HG03378 (cell line): Measurements from ENCODE around the gene ITM2C.

Experiments
- ATAC-seq: cut with Tn5 transposase; IDR thresholded peaks from one replicate; pipeline ENCODE4 v1.9.1; 2021; ENCODE audit warnings: mild to moderate bottlenecking, moderate library complexity; ENCODE audit not compliant: unreplicated experiment

The ITM2C gene

GRCh38 chr2:230872151-230872967 lies 7.6 kb downstream of the ITM2C start:
- ATAC-seq: no peak

- ATAC-seq: peak; percentile 69
These were observed 8.4 kb downstream of the ITM2C start for GRCh38 chr2:230872968-230873660.

DNA sequence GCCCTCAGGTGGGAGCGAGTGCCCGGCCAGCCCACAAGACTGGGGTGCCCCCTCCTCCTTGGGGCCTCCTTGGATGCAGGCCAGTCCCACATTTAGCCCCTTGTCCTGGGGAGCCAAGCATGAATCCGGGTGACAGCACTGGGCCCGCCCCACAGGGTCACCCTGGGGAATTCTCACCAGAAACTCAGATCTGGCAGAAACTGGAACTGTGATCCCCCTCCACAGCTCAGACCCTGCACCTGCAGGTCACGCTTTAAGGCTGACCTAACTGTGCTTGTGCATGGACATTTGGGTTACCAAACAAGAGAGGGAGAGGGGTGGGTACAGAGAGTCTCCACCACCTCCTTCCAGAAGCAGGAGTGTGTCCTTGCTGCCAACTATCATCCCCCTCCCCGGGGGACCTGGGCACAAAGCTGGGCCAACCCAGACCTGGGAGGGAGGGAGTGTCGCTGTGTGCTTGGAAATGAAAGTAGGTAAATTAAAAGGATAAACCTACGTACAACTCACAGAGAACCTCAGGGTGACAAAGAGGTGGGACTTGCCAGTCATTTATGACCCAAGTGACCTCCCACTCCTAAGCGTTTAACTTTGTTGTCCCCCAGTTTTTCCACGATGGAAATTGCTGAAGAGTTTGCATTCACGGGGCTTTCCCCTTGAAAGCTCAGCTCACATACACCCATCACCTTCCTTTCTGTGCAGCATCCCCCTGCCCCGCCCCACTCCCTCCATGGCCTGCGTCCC lies 9.1 kb downstream of the ITM2C start:
- ATAC-seq: peak; percentile 72

DNA sequence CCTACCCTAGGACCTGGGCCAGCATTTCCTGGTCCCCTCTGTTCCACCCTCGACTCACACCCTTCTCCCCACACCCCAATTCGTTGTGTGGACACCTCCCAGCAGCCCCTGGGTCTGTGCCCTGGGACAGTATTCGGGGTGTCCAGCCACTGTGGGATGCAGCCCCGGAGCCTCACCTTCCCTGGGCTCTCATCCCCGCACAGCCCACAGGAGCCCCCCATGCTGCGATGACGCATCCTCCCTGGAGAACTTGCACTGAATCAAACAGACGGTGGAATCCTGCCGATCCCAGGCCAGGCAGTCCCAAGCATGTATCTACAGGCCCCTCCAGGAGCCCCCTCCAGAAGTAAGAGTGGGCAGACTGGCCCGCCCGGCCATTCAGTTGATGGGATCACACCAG lies 9.7 kb downstream of the ITM2C start:
- ATAC-seq: no peak

- no peak for ATAC-seq
These were observed 10.1 kb downstream of the ITM2C start for GRCh38 chr2:230874876-230875275.

DNA sequence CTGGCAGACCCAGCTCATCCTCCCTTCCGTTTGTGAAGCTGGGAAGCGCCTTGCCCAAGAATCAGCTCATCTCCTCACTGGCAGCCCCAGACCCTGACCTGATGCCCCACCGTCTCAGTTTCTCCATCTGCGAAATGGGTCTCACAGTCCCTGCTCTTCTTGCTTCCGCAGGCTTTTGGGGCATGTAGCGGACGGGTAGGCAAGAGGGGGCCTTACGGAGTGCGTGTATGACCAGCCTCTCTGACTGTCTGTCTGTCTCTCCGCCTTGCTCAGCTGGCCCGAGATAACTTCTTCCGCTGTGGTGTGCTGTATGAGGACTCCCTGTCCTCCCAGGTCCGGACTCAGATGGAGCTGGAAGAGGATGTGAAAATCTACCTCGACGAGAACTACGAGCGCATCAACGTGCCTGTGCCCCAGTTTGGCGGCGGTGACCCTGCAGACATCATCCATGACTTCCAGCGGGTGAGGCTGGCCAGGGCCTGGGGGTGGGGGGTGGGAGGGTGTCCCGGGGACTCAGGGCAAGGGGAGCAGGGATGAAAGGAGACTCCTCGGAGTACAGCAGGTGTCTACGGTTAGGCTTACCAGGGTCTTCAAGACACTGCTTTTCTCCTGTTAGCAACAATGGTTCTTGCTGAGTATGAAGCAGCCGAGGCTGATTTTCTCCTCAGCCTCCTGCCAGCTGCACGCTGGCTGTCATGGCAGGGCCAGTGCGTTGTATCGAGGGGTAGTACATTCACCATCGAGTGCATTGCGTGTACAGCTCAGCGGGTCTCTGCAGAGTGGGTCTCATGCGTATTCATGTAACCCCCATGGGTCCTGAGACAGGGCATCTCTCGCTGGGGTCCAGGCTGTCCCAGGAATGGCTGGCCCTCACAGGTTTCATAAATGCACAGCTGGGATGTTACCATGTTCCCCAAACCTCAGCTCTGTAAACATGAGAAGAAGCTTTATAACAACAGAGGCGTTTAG lies 10.9 kb downstream of the ITM2C start:
- no peak for ATAC-seq

- no peak for ATAC-seq
These were observed 12.5 kb downstream of the ITM2C start for GRCh38 chr2:230877116-230877758.

- ATAC-seq: no peak
These were observed 13.2 kb downstream of the ITM2C start for GRCh38 chr2:230877759-230878598.

GRCh38 chr2:230878599-230879188 lies 14.0 kb downstream of the ITM2C start:
- ATAC-seq: no peak

- no peak for ATAC-seq
These were observed 14.6 kb downstream of the ITM2C start for GRCh38 chr2:230879271-230879882.

DNA sequence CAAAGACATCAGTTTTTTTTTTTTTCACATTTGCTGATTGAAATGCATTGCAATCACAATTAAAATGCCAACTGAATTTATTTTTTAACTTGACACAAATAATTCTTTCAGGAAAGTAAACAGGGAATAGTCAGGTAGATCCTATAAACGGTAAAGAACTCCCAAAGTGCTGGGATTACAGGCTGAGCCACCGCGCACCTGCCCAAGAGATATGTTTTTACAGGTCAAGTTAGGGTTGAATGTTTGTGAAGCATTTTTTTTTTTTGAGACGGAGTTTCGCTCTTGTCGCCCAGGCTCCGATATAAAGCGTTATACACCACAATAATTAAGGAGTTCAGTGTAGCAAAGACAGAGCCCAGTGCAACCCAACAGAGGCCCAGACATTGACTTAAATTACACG lies 15.1 kb downstream of the ITM2C start:
- ATAC-seq: no peak

GRCh38 chr2:230881840-230882239 lies 17.1 kb downstream of the ITM2C start:
- no peak for ATAC-seq

- ATAC-seq: no peak
These were observed 20.9 kb downstream of the ITM2C start for GRCh38 chr2:230885463-230886130.

DNA sequence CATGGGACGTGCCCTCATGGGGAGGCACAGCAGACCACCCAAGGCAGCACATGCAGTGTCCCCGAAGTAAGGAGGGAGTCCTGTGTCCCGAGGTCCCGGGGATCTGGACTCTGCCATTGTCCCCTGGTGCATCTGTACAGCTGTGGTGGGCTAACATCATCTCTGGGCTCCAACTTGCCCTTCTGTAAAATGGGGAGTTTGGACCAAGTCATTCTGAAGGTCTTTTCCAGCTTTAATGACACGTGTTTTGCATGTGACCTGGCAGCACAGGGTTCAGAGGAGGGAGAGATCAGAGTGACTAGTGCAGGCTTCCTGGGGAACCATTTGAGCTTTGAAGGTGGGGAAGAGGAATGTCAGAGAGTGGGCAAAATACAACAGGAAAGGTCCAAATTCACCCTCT lies 21.5 kb downstream of the ITM2C start:
- no peak for ATAC-seq

- no peak for ATAC-seq
These were observed 21.9 kb downstream of the ITM2C start for GRCh38 chr2:230886671-230887071.

DNA sequence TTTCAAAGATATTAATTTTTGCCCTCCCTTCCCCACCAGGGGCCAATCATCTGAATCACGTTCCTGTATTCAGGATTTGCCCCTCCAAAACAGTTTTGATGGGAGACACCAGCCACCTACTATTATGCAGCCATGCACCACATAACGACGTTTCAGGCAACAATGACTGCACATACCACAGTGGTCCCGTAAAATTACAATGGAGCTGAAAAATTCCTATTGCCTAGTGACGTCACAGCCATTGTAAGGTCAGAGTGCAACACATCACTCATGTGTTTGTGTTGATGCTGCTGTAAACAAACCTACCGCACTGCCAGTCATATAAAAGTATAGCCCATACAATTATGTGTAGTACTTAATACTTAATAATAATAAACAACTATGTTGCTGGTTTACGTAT lies 22.6 kb downstream of the ITM2C start:
- no peak for ATAC-seq

DNA sequence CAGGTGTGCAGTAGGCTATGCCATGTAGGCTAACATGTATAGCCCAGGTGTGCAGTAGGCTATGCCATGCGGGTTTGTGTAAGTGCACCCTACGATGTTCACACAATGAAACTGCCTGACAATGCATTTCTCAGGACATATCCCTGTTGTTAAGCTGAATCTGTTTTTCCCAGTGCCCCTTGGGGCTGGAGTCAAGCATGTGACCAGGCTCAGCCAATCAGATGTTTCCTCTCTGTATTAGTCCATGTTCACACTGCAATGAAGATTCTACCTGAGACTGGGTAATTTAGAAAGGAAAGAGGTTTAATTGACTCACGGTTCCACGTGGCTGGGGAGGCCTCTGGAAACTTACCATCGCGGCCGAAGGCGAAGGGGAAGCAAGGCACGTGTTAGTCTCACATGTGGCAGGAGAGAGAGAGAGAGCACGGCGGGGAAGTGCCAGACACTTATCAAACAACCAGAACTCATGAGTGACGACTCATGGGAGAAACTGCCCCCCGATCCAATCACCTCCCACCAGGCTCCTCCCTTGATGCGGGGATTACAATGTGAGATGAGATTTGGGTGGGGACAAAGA lies 24.2 kb downstream of the ITM2C start:
- no peak for ATAC-seq
